Measurements from ENCODE around the gene RFXAP.

Gene RFXAP

GRCh38 chr13:36813225-36813624 lies 5.8 kb upstream of the RFXAP start:
- H3K4me3 ChIP-seq (ENCODE audit: low read depth, low read length), result no peak overlapping the region
- no peak for TF ChIP-seq CTCF (IDR thresholded peaks at IDR 0.05; ENCODE audit: low read depth, low read length, missing control alignments)
- DNase-seq (ENCODE audit: low read depth), result no peak

GRCh38 chr13:36814465-36814864 lies 4.6 kb upstream of the RFXAP start:
- no peak for DNase-seq (ENCODE audit: low read depth)
- no peak for TF ChIP-seq CTCF (IDR thresholded peaks at IDR 0.05; ENCODE audit: low read depth, low read length, missing control alignments)
- H3K4me3 ChIP-seq (ENCODE audit: low read depth, low read length), result no peak overlapping the region

GRCh38 chr13:36815062-36815461 lies 4.0 kb upstream of the RFXAP start:
- TF ChIP-seq CTCF (IDR thresholded peaks at IDR 0.05; ENCODE audit: low read depth, low read length, missing control alignments), result peak; percentile 47
- H3K4me3 ChIP-seq (ENCODE audit: low read depth, low read length), result no peak overlapping the region
- DNase-seq (ENCODE audit: low read depth), result no peak

- H3K4me3 ChIP-seq (ENCODE audit: low read depth, low read length), result peak overlapping the region; percentile 83
- no peak for DNase-seq (ENCODE audit: low read depth)
- TF ChIP-seq CTCF (IDR thresholded peaks at IDR 0.05; ENCODE audit: low read depth, low read length, missing control alignments), result no peak
Observed at GRCh38 chr13:36817996-36818803, 822 bp upstream of the RFXAP start.

DNA sequence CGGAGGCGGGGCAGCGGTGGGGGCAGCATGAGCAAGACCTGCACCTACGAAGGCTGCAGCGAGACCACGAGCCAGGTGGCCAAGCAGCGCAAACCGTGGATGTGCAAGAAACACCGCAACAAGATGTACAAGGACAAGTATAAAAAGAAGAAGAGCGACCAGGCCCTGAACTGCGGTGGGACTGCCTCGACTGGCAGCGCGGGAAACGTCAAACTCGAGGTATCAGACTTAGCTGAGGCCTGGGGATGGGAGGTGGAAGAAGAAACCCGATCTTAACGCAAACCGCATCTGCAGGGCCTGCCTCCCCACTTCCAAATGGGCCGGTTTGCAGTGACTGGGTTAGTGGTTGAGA lies 693 bp downstream of the RFXAP start:
- TF ChIP-seq CTCF (IDR thresholded peaks at IDR 0.05; ENCODE audit: low read depth, low read length, missing control alignments), result no peak
- H3K4me3 ChIP-seq (ENCODE audit: low read depth, low read length), result peak overlapping the region; percentile 83
- no peak for DNase-seq (ENCODE audit: low read depth)

- peak overlapping the region; percentile 83 for H3K4me3 ChIP-seq (ENCODE audit: low read depth, low read length)
- peak; percentile 36 for DNase-seq (ENCODE audit: low read depth)
- TF ChIP-seq CTCF (IDR thresholded peaks at IDR 0.05; ENCODE audit: low read depth, low read length, missing control alignments), result no peak
Observed at GRCh38 chr13:36820222-36820621, 1.2 kb downstream of the RFXAP start.

GRCh38 chr13:36822785-36823184 lies 3.8 kb downstream of the RFXAP start:
- TF ChIP-seq CTCF (IDR thresholded peaks at IDR 0.05; ENCODE audit: low read depth, low read length, missing control alignments), result no peak
- H3K4me3 ChIP-seq (ENCODE audit: low read depth, low read length), result peak overlapping the region; percentile 21; the same call in 1 of the 2 replicates

More at GRCh38 chr13:36822785-36823184, 3.8 kb downstream of the RFXAP start:
- DNase-seq (ENCODE audit: low read depth), result no peak

All from GM12864 (cell line).